WERI-Rb-1 (cell line): ENCODE data around the gene FAM20C.

Source experiments
- DNase-seq: peaks from one replicate; pipeline ENCODE4 v3.0.0-alpha.2; 2020
- H3K27ac ChIP-seq: fragments of 250-450 bp; sonication (Bioruptor Pico); 2 replicates; pipeline ENCODE4 v1.5.1; 2020; ENCODE audit warnings: mild to moderate bottlenecking, moderate library complexity
- H3K27me3 ChIP-seq: fragments of 250-450 bp; sonication (Bioruptor Pico); 2 replicates; pipeline ENCODE4 v1.5.1; 2021; ENCODE audit warnings: mild to moderate bottlenecking, low read depth, moderate library complexity; ENCODE audit not compliant: insufficient read depth, severe bottlenecking
- H3K36me3 ChIP-seq: fragments of 250-450 bp; sonication (Bioruptor Pico); 2 replicates; pipeline ENCODE4 v1.5.1; 2020; ENCODE audit warnings: mild to moderate bottlenecking, moderate library complexity
- H3K4me3 ChIP-seq: 2 replicates; pipeline ENCODE4 v1.5.1; 2011; ENCODE audit warnings: low read depth, mild to moderate bottlenecking, control low read depth, low read length
- H3K9me3 ChIP-seq: fragments of 250-450 bp; sonication (Bioruptor Pico); 2 replicates; pipeline ENCODE4 v1.5.1; 2021; ENCODE audit warnings: mild to moderate bottlenecking, moderate library complexity; ENCODE audit not compliant: severe bottlenecking
- CTCF ChIP-seq: IDR thresholded peaks from 2 replicates; pipeline ENCODE4 v1.5.1; 2011; ENCODE audit warnings: low read depth, mild to moderate bottlenecking, control low read depth, inconsistent platforms, low read length

Gene FAM20C

GRCh38 chr7:255721-256361 lies 63.5 kb downstream of the FAM20C start:
- Histone ChIP-seq H3K27me3 (no peaks in the 10 kb centered on the region), H3K9me3 (no peaks in the 10 kb centered on the region), H3K36me3 (peaks cover 27% of the 10 kb centered on the region), H3K27ac (no peak overlapping the region), H3K4me3 (no peak overlapping the region)
- DNase-seq = no peak
- TF ChIP-seq CTCF = no peak

- no peak overlapping the region for H3K4me3 ChIP-seq
- DNase-seq = no peak
- H3K36me3 ChIP-seq = peaks cover 30% of the 10 kb centered on the region
- no peak for TF ChIP-seq CTCF
- no peaks in the 10 kb centered on the region for H3K27me3 ChIP-seq
- H3K9me3 ChIP-seq = peaks cover 6% of the 10 kb centered on the region
- no peak overlapping the region for H3K27ac ChIP-seq
Observed at GRCh38 chr7:256461-256940, 64.1 kb downstream of the FAM20C start.

- TF ChIP-seq CTCF = no peak
- H3K4me3 ChIP-seq = no peak overlapping the region
- peaks cover 12% of the 10 kb centered on the region for H3K9me3 ChIP-seq
- H3K27ac ChIP-seq = no peak overlapping the region
- no peaks in the 10 kb centered on the region for H3K27me3 ChIP-seq
- no peak for DNase-seq
- peaks cover 32% of the 10 kb centered on the region for H3K36me3 ChIP-seq
Observed at GRCh38 chr7:256981-257646, 64.7 kb downstream of the FAM20C start.

GRCh38 chr7:257647-257992 lies 65.2 kb downstream of the FAM20C start:
- DNase-seq = no peak
- no peak overlapping the region for H3K27ac ChIP-seq
- peaks cover 18% of the 10 kb centered on the region for H3K9me3 ChIP-seq
- no peak for TF ChIP-seq CTCF
- H3K4me3 ChIP-seq = no peak overlapping the region
- peaks cover 32% of the 10 kb centered on the region for H3K36me3 ChIP-seq
- H3K27me3 ChIP-seq = no peaks in the 10 kb centered on the region

GRCh38 chr7:258476-259190 lies 66.3 kb downstream of the FAM20C start:
- Histone ChIP-seq H3K27me3 (no peaks in the 10 kb centered on the region), H3K36me3 (peaks cover 32% of the 10 kb centered on the region), H3K4me3 (no peak overlapping the region), H3K9me3 (peaks cover 18% of the 10 kb centered on the region), H3K27ac (no peak overlapping the region)
- no peak for TF ChIP-seq CTCF
- no peak for DNase-seq
